ENCODE data around the gene MBLAC1. TPM values are rescaled to one million over a fixed set of nuclear protein-coding genes. Genes with fewer than 3 reads are reported as not detected.

MBLAC1 gene
- total and polyA plus RNA-seq, 9 of the 15 experiments (the other 6 are each of a cell fraction or from before 2014, with no cell fraction given): 0.03 to 3.1 (median 0.52) TPM

DNA sequence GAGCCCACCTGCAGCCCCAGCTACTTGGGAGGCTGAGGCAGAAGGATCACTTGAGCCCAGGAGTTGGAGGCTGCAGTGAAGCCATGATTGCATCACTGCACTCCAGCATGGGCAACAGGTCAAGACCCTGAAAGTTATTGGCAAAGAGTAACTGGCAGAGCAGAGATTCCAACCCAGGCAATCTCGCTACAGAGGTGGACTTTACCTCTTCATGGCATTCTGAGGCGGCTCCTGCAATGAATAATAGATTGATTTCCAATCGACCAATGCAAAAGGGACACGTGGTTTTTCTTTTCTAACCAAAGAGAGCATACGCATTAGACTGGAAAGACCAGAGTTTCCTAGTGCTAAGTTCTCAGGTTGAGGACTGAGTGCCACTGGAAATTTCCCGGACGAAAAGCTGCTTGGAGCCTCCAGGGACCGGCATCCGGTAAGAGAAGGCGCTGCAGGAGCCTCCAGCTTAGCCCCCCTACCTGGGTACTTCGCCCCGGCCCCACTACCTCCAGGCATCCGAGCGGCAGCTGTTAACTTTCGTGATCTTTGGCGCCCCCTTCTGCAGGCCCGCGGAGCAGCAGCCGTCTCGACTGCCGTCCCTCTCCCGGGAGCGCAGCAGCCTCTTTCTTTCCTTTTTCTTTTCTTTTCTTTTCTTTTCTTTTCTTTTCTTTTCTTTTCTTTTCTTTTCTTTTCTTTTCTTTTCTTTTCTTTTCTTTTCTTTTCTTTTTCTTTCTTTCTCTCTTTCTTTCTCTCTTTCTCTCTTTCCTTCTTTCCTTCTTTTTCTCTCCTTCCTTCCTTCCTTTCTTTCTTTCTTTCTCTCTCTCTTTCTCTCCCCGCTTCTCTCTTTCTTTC lies 4.1 kb downstream of the MBLAC1 start (continued):
- TF ChIP-seq, protein P1, sequence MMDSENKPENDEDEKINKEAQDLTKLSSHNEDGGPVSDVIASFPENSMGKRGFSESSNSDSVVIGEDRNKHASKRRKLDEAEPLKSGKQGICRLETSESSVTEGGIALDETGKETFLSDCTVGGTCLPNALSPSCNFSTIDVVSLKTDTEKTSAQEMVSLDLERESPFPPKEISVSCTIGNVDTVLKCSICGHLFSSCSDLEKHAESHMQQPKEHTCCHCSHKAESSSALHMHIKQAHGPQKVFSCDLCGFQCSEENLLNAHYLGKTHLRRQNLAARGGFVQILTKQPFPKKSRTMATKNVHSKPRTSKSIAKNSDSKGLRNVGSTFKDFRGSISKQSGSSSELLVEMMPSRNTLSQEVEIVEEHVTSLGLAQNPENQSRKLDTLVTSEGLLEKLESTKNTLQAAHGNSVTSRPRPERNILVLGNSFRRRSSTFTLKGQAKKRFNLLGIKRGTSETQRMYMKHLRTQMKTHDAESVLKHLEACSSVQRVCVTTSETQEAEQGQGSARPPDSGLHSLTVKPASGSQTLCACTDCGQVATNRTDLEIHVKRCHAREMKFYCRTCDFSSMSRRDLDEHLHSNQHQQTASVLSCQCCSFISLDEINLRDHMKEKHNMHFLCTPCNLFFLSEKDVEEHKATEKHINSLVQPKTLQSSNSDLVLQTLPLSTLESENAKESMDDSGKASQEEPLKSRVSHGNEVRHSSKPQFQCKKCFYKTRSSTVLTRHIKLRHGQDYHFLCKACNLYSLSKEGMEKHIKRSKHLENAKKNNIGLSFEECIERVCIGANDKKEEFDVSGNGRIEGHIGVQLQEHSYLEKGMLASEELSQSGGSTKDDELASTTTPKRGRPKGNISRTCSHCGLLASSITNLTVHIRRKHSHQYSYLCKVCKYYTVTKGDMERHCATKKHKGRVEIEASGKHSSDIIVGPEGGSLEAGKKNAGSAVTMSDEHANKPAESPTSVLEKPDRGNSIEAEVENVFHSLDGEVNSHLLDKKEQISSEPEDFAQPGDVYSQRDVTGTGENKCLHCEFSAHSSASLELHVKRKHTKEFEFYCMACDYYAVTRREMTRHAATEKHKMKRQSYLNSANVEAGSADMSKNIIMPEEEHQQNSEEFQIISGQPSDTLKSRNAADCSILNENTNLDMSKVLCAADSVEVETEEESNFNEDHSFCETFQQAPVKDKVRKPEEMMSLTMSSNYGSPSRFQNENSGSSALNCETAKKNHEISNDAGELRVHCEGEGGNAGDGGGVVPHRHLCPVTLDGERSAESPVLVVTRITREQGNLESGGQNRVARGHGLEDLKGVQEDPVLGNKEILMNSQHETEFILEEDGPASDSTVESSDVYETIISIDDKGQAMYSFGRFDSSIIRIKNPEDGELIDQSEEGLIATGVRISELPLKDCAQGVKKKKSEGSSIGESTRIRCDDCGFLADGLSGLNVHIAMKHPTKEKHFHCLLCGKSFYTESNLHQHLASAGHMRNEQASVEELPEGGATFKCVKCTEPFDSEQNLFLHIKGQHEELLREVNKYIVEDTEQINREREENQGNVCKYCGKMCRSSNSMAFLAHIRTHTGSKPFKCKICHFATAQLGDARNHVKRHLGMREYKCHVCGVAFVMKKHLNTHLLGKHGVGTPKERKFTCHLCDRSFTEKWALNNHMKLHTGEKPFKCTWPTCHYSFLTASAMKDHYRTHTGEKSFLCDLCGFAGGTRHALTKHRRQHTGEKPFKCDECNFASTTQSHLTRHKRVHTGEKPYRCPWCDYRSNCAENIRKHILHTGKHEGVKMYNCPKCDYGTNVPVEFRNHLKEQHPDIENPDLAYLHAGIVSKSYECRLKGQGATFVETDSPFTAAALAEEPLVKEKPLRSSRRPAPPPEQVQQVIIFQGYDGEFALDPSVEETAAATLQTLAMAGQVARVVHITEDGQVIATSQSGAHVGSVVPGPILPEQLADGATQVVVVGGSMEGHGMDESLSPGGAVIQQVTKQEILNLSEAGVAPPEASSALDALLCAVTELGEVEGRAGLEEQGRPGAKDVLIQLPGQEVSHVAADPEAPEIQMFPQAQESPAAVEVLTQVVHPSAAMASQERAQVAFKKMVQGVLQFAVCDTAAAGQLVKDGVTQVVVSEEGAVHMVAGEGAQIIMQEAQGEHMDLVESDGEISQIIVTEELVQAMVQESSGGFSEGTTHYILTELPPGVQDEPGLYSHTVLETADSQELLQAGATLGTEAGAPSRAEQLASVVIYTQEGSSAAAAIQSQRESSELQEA (IDR thresholded peaks at IDR 0.05; ENCODE audit: low read depth): peak; percentile 64; the same call in 1 of the 2 replicates
- peak; percentile 33; the same call in 1 of the 2 replicates for TF ChIP-seq EP300 (IDR thresholded peaks at IDR 0.05; ENCODE audit: low read length)
- no peak for TF ChIP-seq NCOR1 (IDR thresholded peaks at IDR 0.05)
- no peak for TF ChIP-seq C11orf30 (IDR thresholded peaks at IDR 0.05; ENCODE audit: low read depth)
- TF ChIP-seq MAFF (IDR thresholded peaks at IDR 0.05; ENCODE audit: low read length): no peak
- TF ChIP-seq ZEB2 (IDR thresholded peaks at IDR 0.05): no peak
- TF ChIP-seq, protein P2, sequence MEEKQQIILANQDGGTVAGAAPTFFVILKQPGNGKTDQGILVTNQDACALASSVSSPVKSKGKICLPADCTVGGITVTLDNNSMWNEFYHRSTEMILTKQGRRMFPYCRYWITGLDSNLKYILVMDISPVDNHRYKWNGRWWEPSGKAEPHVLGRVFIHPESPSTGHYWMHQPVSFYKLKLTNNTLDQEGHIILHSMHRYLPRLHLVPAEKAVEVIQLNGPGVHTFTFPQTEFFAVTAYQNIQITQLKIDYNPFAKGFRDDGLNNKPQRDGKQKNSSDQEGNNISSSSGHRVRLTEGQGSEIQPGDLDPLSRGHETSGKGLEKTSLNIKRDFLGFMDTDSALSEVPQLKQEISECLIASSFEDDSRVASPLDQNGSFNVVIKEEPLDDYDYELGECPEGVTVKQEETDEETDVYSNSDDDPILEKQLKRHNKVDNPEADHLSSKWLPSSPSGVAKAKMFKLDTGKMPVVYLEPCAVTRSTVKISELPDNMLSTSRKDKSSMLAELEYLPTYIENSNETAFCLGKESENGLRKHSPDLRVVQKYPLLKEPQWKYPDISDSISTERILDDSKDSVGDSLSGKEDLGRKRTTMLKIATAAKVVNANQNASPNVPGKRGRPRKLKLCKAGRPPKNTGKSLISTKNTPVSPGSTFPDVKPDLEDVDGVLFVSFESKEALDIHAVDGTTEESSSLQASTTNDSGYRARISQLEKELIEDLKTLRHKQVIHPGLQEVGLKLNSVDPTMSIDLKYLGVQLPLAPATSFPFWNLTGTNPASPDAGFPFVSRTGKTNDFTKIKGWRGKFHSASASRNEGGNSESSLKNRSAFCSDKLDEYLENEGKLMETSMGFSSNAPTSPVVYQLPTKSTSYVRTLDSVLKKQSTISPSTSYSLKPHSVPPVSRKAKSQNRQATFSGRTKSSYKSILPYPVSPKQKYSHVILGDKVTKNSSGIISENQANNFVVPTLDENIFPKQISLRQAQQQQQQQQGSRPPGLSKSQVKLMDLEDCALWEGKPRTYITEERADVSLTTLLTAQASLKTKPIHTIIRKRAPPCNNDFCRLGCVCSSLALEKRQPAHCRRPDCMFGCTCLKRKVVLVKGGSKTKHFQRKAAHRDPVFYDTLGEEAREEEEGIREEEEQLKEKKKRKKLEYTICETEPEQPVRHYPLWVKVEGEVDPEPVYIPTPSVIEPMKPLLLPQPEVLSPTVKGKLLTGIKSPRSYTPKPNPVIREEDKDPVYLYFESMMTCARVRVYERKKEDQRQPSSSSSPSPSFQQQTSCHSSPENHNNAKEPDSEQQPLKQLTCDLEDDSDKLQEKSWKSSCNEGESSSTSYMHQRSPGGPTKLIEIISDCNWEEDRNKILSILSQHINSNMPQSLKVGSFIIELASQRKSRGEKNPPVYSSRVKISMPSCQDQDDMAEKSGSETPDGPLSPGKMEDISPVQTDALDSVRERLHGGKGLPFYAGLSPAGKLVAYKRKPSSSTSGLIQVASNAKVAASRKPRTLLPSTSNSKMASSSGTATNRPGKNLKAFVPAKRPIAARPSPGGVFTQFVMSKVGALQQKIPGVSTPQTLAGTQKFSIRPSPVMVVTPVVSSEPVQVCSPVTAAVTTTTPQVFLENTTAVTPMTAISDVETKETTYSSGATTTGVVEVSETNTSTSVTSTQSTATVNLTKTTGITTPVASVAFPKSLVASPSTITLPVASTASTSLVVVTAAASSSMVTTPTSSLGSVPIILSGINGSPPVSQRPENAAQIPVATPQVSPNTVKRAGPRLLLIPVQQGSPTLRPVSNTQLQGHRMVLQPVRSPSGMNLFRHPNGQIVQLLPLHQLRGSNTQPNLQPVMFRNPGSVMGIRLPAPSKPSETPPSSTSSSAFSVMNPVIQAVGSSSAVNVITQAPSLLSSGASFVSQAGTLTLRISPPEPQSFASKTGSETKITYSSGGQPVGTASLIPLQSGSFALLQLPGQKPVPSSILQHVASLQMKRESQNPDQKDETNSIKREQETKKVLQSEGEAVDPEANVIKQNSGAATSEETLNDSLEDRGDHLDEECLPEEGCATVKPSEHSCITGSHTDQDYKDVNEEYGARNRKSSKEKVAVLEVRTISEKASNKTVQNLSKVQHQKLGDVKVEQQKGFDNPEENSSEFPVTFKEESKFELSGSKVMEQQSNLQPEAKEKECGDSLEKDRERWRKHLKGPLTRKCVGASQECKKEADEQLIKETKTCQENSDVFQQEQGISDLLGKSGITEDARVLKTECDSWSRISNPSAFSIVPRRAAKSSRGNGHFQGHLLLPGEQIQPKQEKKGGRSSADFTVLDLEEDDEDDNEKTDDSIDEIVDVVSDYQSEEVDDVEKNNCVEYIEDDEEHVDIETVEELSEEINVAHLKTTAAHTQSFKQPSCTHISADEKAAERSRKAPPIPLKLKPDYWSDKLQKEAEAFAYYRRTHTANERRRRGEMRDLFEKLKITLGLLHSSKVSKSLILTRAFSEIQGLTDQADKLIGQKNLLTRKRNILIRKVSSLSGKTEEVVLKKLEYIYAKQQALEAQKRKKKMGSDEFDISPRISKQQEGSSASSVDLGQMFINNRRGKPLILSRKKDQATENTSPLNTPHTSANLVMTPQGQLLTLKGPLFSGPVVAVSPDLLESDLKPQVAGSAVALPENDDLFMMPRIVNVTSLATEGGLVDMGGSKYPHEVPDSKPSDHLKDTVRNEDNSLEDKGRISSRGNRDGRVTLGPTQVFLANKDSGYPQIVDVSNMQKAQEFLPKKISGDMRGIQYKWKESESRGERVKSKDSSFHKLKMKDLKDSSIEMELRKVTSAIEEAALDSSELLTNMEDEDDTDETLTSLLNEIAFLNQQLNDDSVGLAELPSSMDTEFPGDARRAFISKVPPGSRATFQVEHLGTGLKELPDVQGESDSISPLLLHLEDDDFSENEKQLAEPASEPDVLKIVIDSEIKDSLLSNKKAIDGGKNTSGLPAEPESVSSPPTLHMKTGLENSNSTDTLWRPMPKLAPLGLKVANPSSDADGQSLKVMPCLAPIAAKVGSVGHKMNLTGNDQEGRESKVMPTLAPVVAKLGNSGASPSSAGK (IDR thresholded peaks at IDR 0.05): peak; percentile 58; the same call in 1 of the 2 replicates
